ELF-1 (cell line): ENCODE results near the gene GMPR.

Experiments used
- DNase-seq: peaks from one replicate; pipeline ENCODE4 v3.0.0-alpha.2; 2016; ENCODE audit warnings: low read depth, low spot score

The GMPR gene

GRCh38 chr6:16327777-16328325 is 89.5 kb downstream of the GMPR start:
- no peak for DNase-seq

- no peak for DNase-seq
These were observed 90.8 kb downstream of the GMPR start for GRCh38 chr6:16329233-16329632.

GRCh38 chr6:16331384-16332174 is 93.2 kb downstream of the GMPR start:
- peak; percentile 88 for DNase-seq

- peak; percentile 95 for DNase-seq
These were observed 93.8 kb downstream of the GMPR start for GRCh38 chr6:16332175-16332542.

- no peak for DNase-seq
These were observed 95.2 kb downstream of the GMPR start for GRCh38 chr6:16333580-16333979.

- peak; percentile 16 for DNase-seq
These were observed 96.3 kb downstream of the GMPR start for GRCh38 chr6:16334671-16335070.

GRCh38 chr6:16335176-16335575 is 96.8 kb downstream of the GMPR start:
- DNase-seq, result no peak

GRCh38 chr6:16336056-16336818 is 97.8 kb downstream of the GMPR start:
- DNase-seq, result no peak

GRCh38 chr6:16336911-16337294 is 98.5 kb downstream of the GMPR start:
- no peak for DNase-seq

GRCh38 chr6:16337295-16337975 is 99.0 kb downstream of the GMPR start:
- DNase-seq, result peak; percentile 24

- DNase-seq, result peak; percentile 69
These were observed 100.3 kb downstream of the GMPR start for GRCh38 chr6:16338577-16339264.

- no peak for DNase-seq
These were observed 100.8 kb downstream of the GMPR start for GRCh38 chr6:16339265-16339587.

- no peak for DNase-seq
These were observed 105.2 kb downstream of the GMPR start for GRCh38 chr6:16343593-16343992.

- DNase-seq, result no peak
These were observed 106.4 kb downstream of the GMPR start for GRCh38 chr6:16344756-16345155.
